ENCODE data around the gene SORL1.

GRCh38 chr11:121535129-121535796, 83.1 kb downstream of the SORL1 start:
- TF ChIP-seq POLR2A (IDR thresholded peaks at IDR 0.05) = no peak
- TF ChIP-seq EP300 (IDR thresholded peaks at IDR 0.05) = no peak
- TF ChIP-seq CTCF (IDR thresholded peaks at IDR 0.05) = no peak
- TF ChIP-seq POLR2AphosphoS5 (IDR thresholded peaks at IDR 0.05) = no peak
